ENCODE data around the gene TP53AIP1.

GRCh38 chr11:128981254-128981653 lies 38.6 kb upstream of the TP53AIP1 start:
- TF ChIP-seq YY1 (IDR thresholded peaks at IDR 0.05; ENCODE audit: insufficient read depth, insufficient read length) (no peak), SUZ12 (IDR thresholded peaks at IDR 0.05; ENCODE audit: extremely low read depth, insufficient read depth, insufficient read length) (no peak), ZNF274 (IDR thresholded peaks at IDR 0.05; ENCODE audit: low read depth, low read length) (no peak)

Data from NT2/D1 (cell line).